NT2/D1 (cell line): Measurements from ENCODE around the gene SURF4.
"Not testable (repeated sequence)": the region's sequence is repeated elsewhere in the genome, so short reads cannot be mapped to it uniquely, and the experiment has no call there.

Source experiments
- SUZ12 ChIP-seq: IDR thresholded peaks from 2 replicates; pipeline ENCODE4 v1.6.1; 2011; ENCODE audit not compliant: insufficient read length, insufficient read depth; ENCODE audit errors: extremely low read depth
- YY1 ChIP-seq: IDR thresholded peaks from 2 replicates; pipeline ENCODE4 v1.6.1; 2011; ENCODE audit not compliant: insufficient read length, insufficient read depth
- ZNF274 ChIP-seq: IDR thresholded peaks from 2 replicates; pipeline ENCODE4 v1.6.1; 2011; ENCODE audit warnings: mild to moderate bottlenecking, low read depth, low read length

DNA sequence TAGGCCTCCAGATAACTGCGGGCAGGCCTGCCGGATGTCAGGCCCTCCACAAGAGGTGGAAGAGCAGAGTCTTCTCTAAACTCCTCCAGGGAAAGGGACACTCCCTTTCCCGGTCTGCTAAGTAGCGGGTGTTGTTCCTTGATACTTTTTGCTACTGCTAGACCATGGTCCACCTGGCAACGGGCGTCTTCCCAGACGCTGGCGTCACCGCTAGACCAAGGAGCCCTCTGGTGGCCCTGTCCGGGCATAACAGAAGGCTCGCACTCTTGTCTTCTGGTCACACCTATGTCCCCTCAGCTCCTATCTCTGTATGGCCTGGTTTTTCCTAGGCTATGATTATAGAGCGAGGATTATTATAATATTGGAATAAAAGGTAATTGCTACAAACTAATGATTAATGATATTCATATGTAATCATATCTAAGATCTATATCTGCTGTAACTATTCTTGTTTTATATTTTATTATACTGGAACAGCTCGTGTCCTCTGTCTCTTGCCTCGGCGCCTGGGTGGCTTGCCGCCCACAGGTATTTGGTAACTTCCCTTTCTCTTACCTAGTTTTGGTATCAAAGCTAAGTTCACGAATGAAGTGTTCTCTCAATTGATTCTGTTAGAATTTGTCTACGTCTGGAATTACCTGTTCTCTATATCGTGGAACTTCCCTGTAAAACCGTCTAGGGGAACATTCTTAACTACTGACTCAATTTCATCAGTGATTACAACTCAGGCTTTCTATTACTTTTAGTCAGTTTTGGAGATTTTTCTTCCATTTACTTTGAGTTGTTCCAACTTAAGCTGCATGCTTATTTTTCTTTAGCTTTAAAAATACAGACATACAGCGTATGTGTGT lies 46.3 kb downstream of the SURF4 start:
- TF ChIP-seq ZNF274, SUZ12, YY1: not testable (repeated sequence)
